IPS-15b (cell line): ENCODE measurements around the gene MYO19.

ENCODE experiments used
- H3K27me3 ChIP-seq: one replicate; pipeline ENCODE4 v1.6.1; 2013; ENCODE audit warnings: low read length; ENCODE audit not compliant: control insufficient read depth, insufficient read depth
- H3K36me3 ChIP-seq: one replicate; pipeline ENCODE4 v1.6.1; 2013; ENCODE audit warnings: low read length; ENCODE audit not compliant: control insufficient read depth, insufficient read depth
- H3K4me1 ChIP-seq: one replicate; pipeline ENCODE4 v1.6.1; 2013; ENCODE audit warnings: mild to moderate bottlenecking, low read length; ENCODE audit not compliant: control insufficient read depth, insufficient read depth
- H3K4me3 ChIP-seq: one replicate; pipeline ENCODE4 v1.5.1; 2013; ENCODE audit warnings: low read depth, low read length
- H3K9ac ChIP-seq: one replicate; pipeline ENCODE4 v1.6.1; 2013; ENCODE audit warnings: low read depth, mild to moderate bottlenecking, low read length
- H3K9me3 ChIP-seq: one replicate; pipeline ENCODE4 v1.6.1; 2013; ENCODE audit warnings: mild to moderate bottlenecking, low read length; ENCODE audit not compliant: control insufficient read depth, insufficient read depth

The MYO19 gene

GRCh38 chr17:36506831-36507230 lies 27.8 kb downstream of the MYO19 start:
- no peaks in the 10 kb centered on the region for H3K9me3 ChIP-seq
- H3K9ac ChIP-seq: no peak overlapping the region
- no peak overlapping the region for H3K4me3 ChIP-seq
- no peaks in the 10 kb centered on the region for H3K27me3 ChIP-seq
- H3K4me1 ChIP-seq: no peaks in the 10 kb centered on the region
- H3K36me3 ChIP-seq: peaks cover 80% of the 10 kb centered on the region

GRCh38 chr17:36506249-36506826 lies 28.3 kb downstream of the MYO19 start:
- H3K36me3 ChIP-seq: peaks cover 81% of the 10 kb centered on the region
- H3K9me3 ChIP-seq: no peaks in the 10 kb centered on the region
- H3K9ac ChIP-seq: no peak overlapping the region
- no peak overlapping the region for H3K4me3 ChIP-seq
- H3K4me1 ChIP-seq: no peaks in the 10 kb centered on the region
- H3K27me3 ChIP-seq: no peaks in the 10 kb centered on the region

- H3K4me1 ChIP-seq: no peaks in the 10 kb centered on the region
- no peak overlapping the region for H3K4me3 ChIP-seq
- H3K9ac ChIP-seq: no peak overlapping the region
- H3K9me3 ChIP-seq: no peaks in the 10 kb centered on the region
- H3K36me3 ChIP-seq: peaks cover 80% of the 10 kb centered on the region
- no peaks in the 10 kb centered on the region for H3K27me3 ChIP-seq
These were observed 29.5 kb downstream of the MYO19 start for GRCh38 chr17:36505171-36505570.

GRCh38 chr17:36504156-36504545 lies 30.5 kb downstream of the MYO19 start:
- Histone ChIP-seq H3K36me3 (peaks cover 77% of the 10 kb centered on the region), H3K9me3 (no peaks in the 10 kb centered on the region), H3K4me1 (no peaks in the 10 kb centered on the region), H3K4me3 (no peak overlapping the region), H3K9ac (no peak overlapping the region), H3K27me3 (no peaks in the 10 kb centered on the region)

- H3K9ac ChIP-seq: no peak overlapping the region
- peaks cover 72% of the 10 kb centered on the region for H3K36me3 ChIP-seq
- H3K4me3 ChIP-seq: no peak overlapping the region
- no peaks in the 10 kb centered on the region for H3K4me1 ChIP-seq
- no peaks in the 10 kb centered on the region for H3K27me3 ChIP-seq
- no peaks in the 10 kb centered on the region for H3K9me3 ChIP-seq
These were observed 31.1 kb downstream of the MYO19 start for GRCh38 chr17:36503456-36504155.

- no peaks in the 10 kb centered on the region for H3K4me1 ChIP-seq
- H3K36me3 ChIP-seq: peaks cover 65% of the 10 kb centered on the region
- H3K9me3 ChIP-seq: no peaks in the 10 kb centered on the region
- H3K27me3 ChIP-seq: no peaks in the 10 kb centered on the region
- H3K9ac ChIP-seq: no peak overlapping the region
- no peak overlapping the region for H3K4me3 ChIP-seq
These were observed 32.7 kb downstream of the MYO19 start for GRCh38 chr17:36501963-36502362.

GRCh38 chr17:36501351-36501750 lies 33.3 kb downstream of the MYO19 start:
- Histone ChIP-seq H3K27me3 (no peaks in the 10 kb centered on the region), H3K4me3 (no peak overlapping the region), H3K9me3 (no peaks in the 10 kb centered on the region), H3K4me1 (no peaks in the 10 kb centered on the region), H3K36me3 (peaks cover 63% of the 10 kb centered on the region), H3K9ac (no peak overlapping the region)

- Histone ChIP-seq H3K27me3 (no peaks in the 10 kb centered on the region), H3K9ac (no peak overlapping the region), H3K4me1 (no peaks in the 10 kb centered on the region), H3K4me3 (no peak overlapping the region), H3K9me3 (no peaks in the 10 kb centered on the region), H3K36me3 (peaks cover 63% of the 10 kb centered on the region)
These were observed 33.9 kb downstream of the MYO19 start for GRCh38 chr17:36500745-36501225.

- Histone ChIP-seq H3K4me3 (no peak overlapping the region), H3K27me3 (no peaks in the 10 kb centered on the region), H3K9ac (no peak overlapping the region), H3K9me3 (no peaks in the 10 kb centered on the region), H3K36me3 (peaks cover 54% of the 10 kb centered on the region), H3K4me1 (no peaks in the 10 kb centered on the region)
These were observed 35.9 kb downstream of the MYO19 start for GRCh38 chr17:36498560-36499300.

- Histone ChIP-seq H3K36me3 (peaks cover 51% of the 10 kb centered on the region), H3K9me3 (no peaks in the 10 kb centered on the region), H3K4me1 (no peaks in the 10 kb centered on the region), H3K27me3 (no peaks in the 10 kb centered on the region), H3K9ac (no peak overlapping the region), H3K4me3 (no peak overlapping the region)
These were observed 36.5 kb downstream of the MYO19 start for GRCh38 chr17:36498155-36498554.

GRCh38 chr17:36496018-36496789 lies 38.5 kb downstream of the MYO19 start:
- Histone ChIP-seq H3K9me3 (no peaks in the 10 kb centered on the region), H3K4me3 (no peak overlapping the region), H3K27me3 (no peaks in the 10 kb centered on the region), H3K9ac (no peak overlapping the region), H3K36me3 (peaks cover 49% of the 10 kb centered on the region), H3K4me1 (no peaks in the 10 kb centered on the region)
